CD4-positive, CD25-positive, alpha-beta regulatory T cell (primary cell): Measurements from ENCODE around the gene PDE1A. TPM values are rescaled to one million over a fixed set of nuclear protein-coding genes. Genes with fewer than 3 reads are reported as not detected.
"Not testable (repeated sequence)": the region's sequence is repeated elsewhere in the genome, so short reads cannot be mapped to it uniquely, and the experiment has no call there.

Experiments
- ATAC-seq, 2 donors: fragments of 150-1000 bp; cut with Tn5 transposase; one replicate each; pipeline ENCODE4 v1.10.0; 2021; ENCODE audit warnings: low read depth in 2 of 2, moderate number of reproducible peaks in 2 of 2, moderate library complexity in 1 of 2
- DNase-seq, 3 donors: peaks; one replicate each; pipeline versions ENCODE4 v3.0.0 to v3.0.0-alpha.2; 2012 to 2022; ENCODE audit warnings: mixed read lengths in 1 of 3
- H3K27ac ChIP-seq: one replicate; pipeline ENCODE4 v1.7.0; 2013; ENCODE audit warnings: mild to moderate bottlenecking, low read length; ENCODE audit not compliant: insufficient read depth, poor library complexity, severe bottlenecking
- H3K27me3 ChIP-seq: one replicate; pipeline ENCODE4 v1.7.0; 2013; ENCODE audit warnings: low read length; ENCODE audit not compliant: control insufficient read depth, insufficient read depth
- H3K36me3 ChIP-seq: one replicate; pipeline ENCODE4 v1.7.0; 2013; ENCODE audit warnings: mild to moderate bottlenecking, low read length, moderate library complexity; ENCODE audit not compliant: control insufficient read depth, insufficient read depth
- H3K4me1 ChIP-seq: 2 replicates; pipeline ENCODE4 v1.7.0; 2013; ENCODE audit warnings: mild to moderate bottlenecking, low read length; ENCODE audit not compliant: insufficient read depth, control insufficient read depth, poor library complexity, severe bottlenecking
- H3K4me3 ChIP-seq: one replicate; pipeline ENCODE4 v1.7.0; 2013; ENCODE audit warnings: low read depth, mild to moderate bottlenecking, low read length, moderate library complexity
- H3K9me3 ChIP-seq, 2 experiments: 1 replicate in 1 of 2; 2 replicates in 1 of 2; pipeline ENCODE4 v1.7.0; 2013; ENCODE audit warnings: low read length in 2 of 2, mild to moderate bottlenecking in 1 of 2, moderate library complexity in 1 of 2; ENCODE audit not compliant: control insufficient read depth in 2 of 2
- H3K27ac Mint-ChIP-seq, 3 donors: one replicate each; pipeline ENCODE4 v1.8.0; 2020 to 2022; ENCODE audit warnings: mild to moderate bottlenecking in 3 of 3, mixed read lengths in 3 of 3, moderate library complexity in 2 of 3
- H3K27me3 Mint-ChIP-seq: one replicate; pipeline ENCODE4 v1.8.0; 2022; ENCODE audit warnings: mild to moderate bottlenecking, mixed read lengths
- H3K36me3 Mint-ChIP-seq: one replicate; pipeline ENCODE4 v1.8.0; 2020; ENCODE audit warnings: mixed read lengths
- H3K4me1 Mint-ChIP-seq, 4 donors: one replicate each; pipeline ENCODE4 v1.8.0; 2020 to 2022; ENCODE audit warnings: mixed read lengths in 4 of 4, mild to moderate bottlenecking in 1 of 4
- H3K4me3 Mint-ChIP-seq, 4 donors: one replicate each; pipeline ENCODE4 v1.8.0; 2020 to 2022; ENCODE audit warnings: mild to moderate bottlenecking in 4 of 4, mixed read lengths in 4 of 4, moderate library complexity in 3 of 4
- H3K9me3 Mint-ChIP-seq, 7 donors: one replicate each; pipeline ENCODE4 v1.8.0; 2020 to 2022; ENCODE audit warnings: mixed read lengths in 7 of 7, mild to moderate bottlenecking in 3 of 7, moderate library complexity in 2 of 7
- polyA plus RNA-seq, 4 donors: library from polyadenylated mRNA; unstranded; fragments of 300-500 nt; fragmentation: Illumina TruSeq; gene quantifications; one replicate each; pipeline ENCODE4 v1.2.3, GENCODE V29; 2021
- total RNA-seq: library from RNA; stranded (reverse); gene quantifications from one replicate; pipeline ENCODE4 v1.2.3, GENCODE V29; 2022

The PDE1A gene
- total and polyA plus RNA-seq, 5 donors from 2014 or later: not detected

DNA sequence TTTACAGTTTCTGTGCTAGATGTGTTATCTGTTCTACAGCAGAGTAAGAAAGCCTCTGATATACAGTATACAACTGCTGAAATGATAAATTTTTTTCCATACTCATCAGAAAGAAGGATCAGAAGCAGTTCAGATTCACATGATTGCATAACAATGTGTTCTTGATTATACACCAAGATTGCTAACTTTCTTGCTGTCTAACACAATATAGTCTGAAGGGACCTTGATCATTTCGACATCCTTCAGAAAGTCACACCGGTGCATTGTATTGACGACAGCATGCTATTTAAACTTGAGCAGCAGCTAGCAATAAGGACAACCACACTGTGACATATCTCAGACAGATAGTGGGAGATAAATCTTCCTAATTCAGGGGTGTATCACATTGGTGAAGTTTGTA lies 127.2 kb downstream of the PDE1A start:
- no peak overlapping the region for H3K27ac ChIP-seq
- ATAC-seq: no peak
- no peaks in the 10 kb centered on the region for H3K27me3 ChIP-seq
- H3K36me3 ChIP-seq: no peaks in the 10 kb centered on the region
- H3K4me1 ChIP-seq: no peaks in the 10 kb centered on the region
- no peak overlapping the region for H3K4me3 Mint-ChIP-seq
- no peaks in the 10 kb centered on the region for H3K9me3 ChIP-seq
- no peak overlapping the region for H3K27ac Mint-ChIP-seq
- H3K4me1 Mint-ChIP-seq: no peaks in the 10 kb centered on the region
- H3K27me3 Mint-ChIP-seq: no peaks in the 10 kb centered on the region
- peaks cover 0 to 5% (median 1%) of the 10 kb centered on the region in 7 donors for H3K9me3 Mint-ChIP-seq
- H3K4me3 ChIP-seq: no peak overlapping the region
- no peaks in the 10 kb centered on the region for H3K36me3 Mint-ChIP-seq
- no peak for DNase-seq

DNA sequence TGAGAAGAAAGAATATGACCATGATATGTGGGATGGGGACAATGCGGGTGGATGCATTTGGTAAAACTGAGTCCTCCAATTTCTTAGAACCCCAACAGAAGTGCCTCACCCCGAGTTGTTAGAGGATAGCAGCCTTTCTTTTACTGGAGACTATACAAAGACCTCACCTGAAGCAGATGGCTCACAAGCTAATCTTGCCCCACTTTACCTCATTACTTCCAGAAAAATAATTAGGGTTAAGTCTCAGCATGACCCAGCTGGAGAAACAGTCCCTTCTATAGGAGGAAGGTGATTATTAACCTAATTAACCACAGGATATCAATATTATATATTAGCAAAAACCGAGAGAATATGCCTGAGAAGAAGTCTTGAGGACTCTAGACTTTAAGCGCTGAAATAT lies 128.4 kb downstream of the PDE1A start:
- H3K4me3 Mint-ChIP-seq: no peak overlapping the region
- ATAC-seq (no peak), DNase-seq (no peak)

DNA sequence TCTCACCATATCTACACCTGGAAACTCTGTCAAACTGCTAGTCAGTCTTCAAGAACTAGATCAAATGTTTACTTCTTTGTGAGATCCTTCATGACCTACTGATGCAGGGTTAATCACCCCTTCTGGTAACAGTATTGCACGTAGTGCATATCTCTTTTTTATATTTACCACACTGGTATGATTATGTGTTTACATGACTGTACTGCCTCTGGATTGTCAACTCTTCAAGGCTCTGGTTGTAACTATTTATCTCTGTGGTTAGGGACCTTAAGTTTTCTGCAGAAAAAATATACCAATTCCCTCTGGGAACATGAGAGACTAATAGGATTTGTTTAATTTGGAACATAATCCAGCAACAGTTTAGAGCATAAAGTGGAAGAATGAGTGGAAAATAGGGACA lies 135.5 kb downstream of the PDE1A start:
- Histone ChIP-seq H3K27ac (no peak overlapping the region), H3K4me3 (no peak overlapping the region), H3K27me3 (no peaks in the 10 kb centered on the region), H3K9me3 (no peaks in the 10 kb centered on the region), H3K36me3 (no peaks in the 10 kb centered on the region), H3K4me1 (no peaks in the 10 kb centered on the region)
- H3K9me3 Mint-ChIP-seq: peaks cover 0 to 6% (median 0%) of the 10 kb centered on the region in 7 donors
- no peaks in the 10 kb centered on the region for H3K27me3 Mint-ChIP-seq
- H3K27ac Mint-ChIP-seq: no peak overlapping the region
- no peaks in the 10 kb centered on the region for H3K4me1 Mint-ChIP-seq
- ATAC-seq: no peak
- no peak for DNase-seq
- no peaks in the 10 kb centered on the region for H3K36me3 Mint-ChIP-seq
- no peak overlapping the region for H3K4me3 Mint-ChIP-seq

More for the DNA sequence above, 128.4 kb downstream of the PDE1A start:
- H3K36me3 Mint-ChIP-seq: no peaks in the 10 kb centered on the region
- peaks cover 0 to 5% (median 1%) of the 10 kb centered on the region in 7 donors for H3K9me3 Mint-ChIP-seq
- H3K27me3 ChIP-seq: no peaks in the 10 kb centered on the region
- no peaks in the 10 kb centered on the region for H3K27me3 Mint-ChIP-seq
- H3K9me3 ChIP-seq: no peaks in the 10 kb centered on the region
- no peaks in the 10 kb centered on the region for H3K4me1 Mint-ChIP-seq
- no peak overlapping the region for H3K27ac ChIP-seq
- no peaks in the 10 kb centered on the region for H3K4me1 ChIP-seq
- no peak overlapping the region for H3K27ac Mint-ChIP-seq
- H3K4me3 ChIP-seq: no peak overlapping the region
- H3K36me3 ChIP-seq: no peaks in the 10 kb centered on the region

DNA sequence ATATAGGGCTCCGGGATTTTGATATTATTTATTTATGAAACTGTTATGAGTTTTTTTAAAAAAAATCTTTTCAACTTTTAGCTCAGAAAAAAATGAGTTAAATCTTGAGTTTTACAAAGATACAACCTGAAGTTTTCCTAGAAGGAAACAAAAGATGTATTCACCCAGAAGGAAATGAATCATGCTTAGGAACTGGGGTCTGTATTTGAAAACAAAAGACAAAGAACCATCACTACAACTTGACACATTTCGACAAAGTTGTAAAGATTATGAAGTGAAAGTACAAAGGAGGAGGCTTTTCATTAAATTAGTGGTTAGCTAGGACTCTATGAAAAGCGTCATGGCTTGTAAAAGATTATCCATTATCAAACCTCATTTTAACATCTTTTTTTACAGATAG lies 143.3 kb downstream of the PDE1A start:
- H3K9me3 Mint-ChIP-seq: peaks cover 0 to 4% (median 1%) of the 10 kb centered on the region in 7 donors
- Histone ChIP-seq H3K27ac (no peak overlapping the region), H3K27me3 (no peaks in the 10 kb centered on the region), H3K36me3 (no peaks in the 10 kb centered on the region), H3K9me3 (no peaks in the 10 kb centered on the region), H3K4me3 (no peak overlapping the region), H3K4me1 (no peaks in the 10 kb centered on the region)
- no peak overlapping the region for H3K4me3 Mint-ChIP-seq
- H3K4me1 Mint-ChIP-seq: no peaks in the 10 kb centered on the region
- no peak for ATAC-seq
- H3K36me3 Mint-ChIP-seq: no peaks in the 10 kb centered on the region
- H3K27ac Mint-ChIP-seq: no peak overlapping the region
- DNase-seq: no peak
- H3K27me3 Mint-ChIP-seq: no peaks in the 10 kb centered on the region

DNA sequence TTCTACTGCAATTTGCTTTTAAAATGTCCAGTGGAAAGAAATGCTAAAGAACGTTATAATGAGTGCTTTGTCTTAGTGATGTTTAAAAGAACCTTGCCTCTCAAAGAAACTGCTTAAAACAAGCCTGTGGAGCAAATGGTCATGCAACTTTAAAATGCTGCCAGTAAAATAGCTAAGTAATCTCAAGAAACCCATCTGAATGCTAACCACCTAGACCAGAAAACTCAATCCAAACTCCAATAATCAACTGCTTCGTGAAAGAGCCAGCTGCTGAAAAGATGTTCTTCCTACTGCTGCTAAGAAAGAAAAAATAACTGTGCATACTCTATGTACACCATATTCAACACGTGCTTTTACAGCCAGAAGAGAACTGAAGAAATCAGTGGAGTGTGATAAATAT lies 145.6 kb downstream of the PDE1A start:
- H3K4me1 ChIP-seq: no peaks in the 10 kb centered on the region
- no peak overlapping the region for H3K27ac ChIP-seq
- H3K9me3 ChIP-seq: peaks cover 3 to 5% of the 10 kb centered on the region in 2 experiments
- no peak overlapping the region for H3K4me3 ChIP-seq
- H3K4me1 Mint-ChIP-seq: no peaks in the 10 kb centered on the region
- H3K9me3 Mint-ChIP-seq: peaks cover 0 to 24% (median 3%) of the 10 kb centered on the region in 7 donors
- H3K36me3 ChIP-seq: no peaks in the 10 kb centered on the region
- no peaks in the 10 kb centered on the region for H3K27me3 ChIP-seq
- H3K4me3 Mint-ChIP-seq: no peak overlapping the region
- no peaks in the 10 kb centered on the region for H3K27me3 Mint-ChIP-seq
- no peak for DNase-seq
- H3K27ac Mint-ChIP-seq: no peak overlapping the region
- ATAC-seq: no peak
- no peaks in the 10 kb centered on the region for H3K36me3 Mint-ChIP-seq

DNA sequence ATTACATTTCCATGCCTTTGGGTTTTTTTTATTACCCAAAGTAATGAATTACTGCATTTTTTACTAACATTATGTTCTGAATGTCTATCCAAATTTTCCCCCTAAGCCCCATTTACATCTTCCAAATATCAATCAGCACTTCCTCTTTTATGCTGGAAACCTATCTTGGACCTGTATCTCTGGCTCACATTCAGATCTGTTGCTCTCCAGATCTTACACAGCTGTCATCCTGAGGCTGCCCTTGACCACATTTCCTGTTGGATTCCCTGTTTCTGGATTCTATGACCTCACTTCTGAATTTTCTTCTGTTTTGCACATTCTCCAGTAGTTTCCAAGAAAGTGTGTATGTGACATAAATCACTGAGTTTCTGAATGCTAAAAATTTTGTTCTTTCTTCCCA lies 146.7 kb downstream of the PDE1A start:
- peaks cover 0 to 34% (median 7%) of the 10 kb centered on the region in 7 donors for H3K9me3 Mint-ChIP-seq
- no peak for DNase-seq
- no peaks in the 10 kb centered on the region for H3K27me3 Mint-ChIP-seq
- no peaks in the 10 kb centered on the region for H3K36me3 Mint-ChIP-seq
- H3K4me3 ChIP-seq: no peak overlapping the region
- H3K27ac ChIP-seq: no peak overlapping the region
- ATAC-seq: no peak
- no peaks in the 10 kb centered on the region for H3K27me3 ChIP-seq
- peaks cover 3 to 5% of the 10 kb centered on the region in 2 experiments for H3K9me3 ChIP-seq
- no peak overlapping the region for H3K4me3 Mint-ChIP-seq
- H3K27ac Mint-ChIP-seq: no peak overlapping the region
- no peaks in the 10 kb centered on the region for H3K36me3 ChIP-seq
- no peaks in the 10 kb centered on the region for H3K4me1 Mint-ChIP-seq
- H3K4me1 ChIP-seq: no peaks in the 10 kb centered on the region

DNA sequence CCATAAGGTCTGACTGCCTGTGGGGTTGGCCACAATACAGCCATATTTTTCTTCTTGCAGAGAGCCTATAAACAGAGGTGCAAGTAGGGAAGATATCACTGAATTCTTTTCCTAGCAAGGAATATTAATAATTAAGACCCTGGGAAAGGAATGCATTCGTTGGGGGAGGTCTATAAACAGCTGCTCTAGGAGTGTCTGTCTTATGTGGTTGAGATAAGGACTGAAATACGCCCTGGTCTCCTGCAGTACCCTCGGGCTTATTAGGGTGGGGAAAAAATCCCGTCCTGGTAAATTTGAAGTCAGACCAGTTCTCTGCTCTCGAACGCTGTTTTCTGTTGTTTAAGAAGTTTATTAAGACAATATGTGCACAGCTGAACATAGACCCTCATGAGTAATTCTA lies 150.2 kb downstream of the PDE1A start:
- H3K36me3 Mint-ChIP-seq, H3K27me3 ChIP-seq, H3K27ac ChIP-seq, H3K4me3 ChIP-seq, H3K9me3 ChIP-seq, DNase-seq, H3K27me3 Mint-ChIP-seq, H3K36me3 ChIP-seq, H3K4me1 ChIP-seq, ATAC-seq, H3K27ac Mint-ChIP-seq, H3K4me3 Mint-ChIP-seq, H3K4me1 Mint-ChIP-seq: not testable (repeated sequence)
- H3K9me3 Mint-ChIP-seq: peaks cover 0 to 40% (median 8%) of the 10 kb centered on the region in 7 donors

DNA sequence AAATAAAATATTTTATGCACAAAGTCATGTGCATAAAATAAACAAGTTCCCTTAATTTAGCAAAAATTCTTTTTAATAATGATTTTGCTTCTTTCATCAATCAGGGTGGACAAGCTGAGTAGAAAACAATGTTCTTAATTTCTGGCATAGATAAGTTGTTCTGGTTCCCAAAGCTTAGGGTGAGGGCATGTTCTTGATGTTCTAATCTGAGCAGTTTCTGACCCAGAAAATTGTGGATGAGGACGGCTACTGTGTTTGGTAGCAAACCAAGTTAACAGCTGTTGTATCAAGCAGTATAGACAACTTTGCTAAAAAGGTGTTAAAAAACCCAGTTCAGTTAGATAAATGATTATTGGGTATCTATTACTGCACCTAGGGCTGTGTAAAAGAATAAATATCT lies 158.9 kb downstream of the PDE1A start:
- ATAC-seq (no peak), DNase-seq (no peak)
- Mint-ChIP-seq H3K9me3 (peaks cover 0 to 2% (median 0%) of the 10 kb centered on the region in 7 donors), H3K27ac (no peak overlapping the region), H3K36me3 (no peaks in the 10 kb centered on the region), H3K4me1 (no peaks in the 10 kb centered on the region), H3K4me3 (no peak overlapping the region), H3K27me3 (no peaks in the 10 kb centered on the region)
- H3K4me1 ChIP-seq: no peaks in the 10 kb centered on the region
- no peaks in the 10 kb centered on the region for H3K9me3 ChIP-seq
- no peaks in the 10 kb centered on the region for H3K27me3 ChIP-seq
- no peaks in the 10 kb centered on the region for H3K36me3 ChIP-seq
- H3K4me3 ChIP-seq: no peak overlapping the region
- H3K27ac ChIP-seq: no peak overlapping the region
